HG03571 (cell line): ENCODE measurements around the gene TBCE.
"Not testable (repeated sequence)": the region's sequence is repeated elsewhere in the genome, so short reads cannot be mapped to it uniquely, and the experiment has no call there.

ENCODE experiments used
- ATAC-seq: cut with Tn5 transposase; IDR thresholded peaks from one replicate; pipeline ENCODE4 v1.9.1; 2021; ENCODE audit not compliant: unreplicated experiment

Gene TBCE

DNA sequence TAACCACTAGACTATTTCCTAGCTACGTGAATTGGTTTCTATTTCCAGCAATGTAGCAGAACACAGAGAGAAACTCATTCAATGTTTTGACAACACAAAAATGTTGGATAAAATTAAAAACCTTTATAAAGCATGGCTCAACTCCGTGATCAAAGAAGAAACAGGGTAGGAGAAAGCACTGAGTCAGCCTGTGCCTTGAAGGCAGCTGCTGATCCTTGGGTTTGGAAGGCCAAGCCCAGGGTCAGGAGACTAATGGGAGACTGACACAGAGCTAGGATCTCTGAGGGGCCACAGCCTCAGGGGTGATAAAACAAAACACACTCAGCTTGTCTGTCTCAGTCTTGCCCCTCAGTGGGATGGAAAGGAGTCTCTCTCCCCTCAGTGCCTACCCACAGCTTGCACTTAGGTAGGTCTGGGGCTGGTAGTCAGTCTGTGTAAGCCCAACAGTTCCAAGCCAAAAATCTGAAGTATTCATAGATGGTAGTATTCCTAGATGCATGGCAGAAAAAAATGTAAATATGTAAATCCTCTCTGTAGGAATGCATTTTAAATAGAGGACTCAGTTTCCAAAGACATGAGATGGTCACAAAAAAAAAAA lies 83.8 kb downstream of the TBCE start:
- ATAC-seq = no peak

- no peak for ATAC-seq
Observed at GRCh38 chr1:235454021-235454420, 86.8 kb downstream of the TBCE start.

DNA sequence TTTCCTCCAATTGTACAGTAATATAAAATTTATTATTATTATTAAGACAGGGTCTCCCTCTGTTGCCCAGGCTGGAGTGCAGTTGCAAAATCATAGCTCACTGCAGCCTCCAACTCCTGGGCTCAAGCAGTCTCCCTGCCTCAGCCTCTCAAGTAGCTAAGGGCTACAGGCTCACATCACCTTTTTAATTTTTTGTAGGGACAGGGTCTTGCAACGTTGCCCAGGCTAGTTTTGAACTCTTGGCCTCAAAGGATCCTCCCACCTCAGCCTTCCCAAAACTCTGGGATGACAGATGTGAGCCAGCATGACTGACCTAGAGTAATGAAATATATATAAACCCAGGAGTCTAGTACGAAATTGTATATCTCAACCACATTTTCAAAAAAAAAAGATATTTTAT lies 87.9 kb downstream of the TBCE start:
- no peak for ATAC-seq

DNA sequence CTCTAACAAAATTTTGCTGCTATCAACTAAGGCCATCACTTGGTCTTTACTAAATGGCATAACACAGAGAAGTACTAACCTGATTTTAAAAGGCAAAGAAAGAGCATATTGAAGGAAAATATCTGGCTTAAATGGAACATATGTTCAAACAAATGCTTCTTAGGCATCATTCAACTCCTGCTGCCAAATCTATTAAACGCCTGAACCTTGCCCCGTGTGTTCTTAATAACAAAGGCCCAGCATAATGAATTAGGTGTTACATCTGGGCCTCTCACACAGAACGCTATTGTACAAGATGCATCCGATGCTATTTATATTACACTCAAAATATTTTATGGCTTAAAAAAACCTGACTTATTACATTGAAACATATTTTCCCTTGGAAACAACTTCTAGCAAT lies 88.6 kb downstream of the TBCE start:
- no peak for ATAC-seq

DNA sequence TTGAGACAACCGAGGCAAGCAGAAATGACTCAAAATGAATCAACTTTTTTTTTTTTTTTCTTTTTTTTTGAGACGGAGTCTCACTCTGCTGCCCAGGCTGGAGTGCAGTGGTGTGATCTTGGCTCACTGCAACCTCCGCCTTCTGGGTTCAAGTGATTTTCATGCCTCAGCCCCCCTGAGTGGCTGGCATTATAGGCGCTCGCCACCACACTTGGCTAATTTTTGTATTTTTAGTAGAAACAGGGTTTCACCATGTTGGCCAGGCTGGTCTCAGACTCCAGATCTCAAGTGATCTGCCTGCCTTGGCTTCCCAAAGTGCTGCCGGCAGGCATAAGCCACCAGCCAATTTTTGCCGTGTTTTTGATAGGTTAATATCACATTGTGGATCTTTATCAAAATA lies 90.6 kb downstream of the TBCE start:
- not testable (repeated sequence) for ATAC-seq

- ATAC-seq = no peak
Observed at GRCh38 chr1:235460770-235461169, 93.5 kb downstream of the TBCE start.

DNA sequence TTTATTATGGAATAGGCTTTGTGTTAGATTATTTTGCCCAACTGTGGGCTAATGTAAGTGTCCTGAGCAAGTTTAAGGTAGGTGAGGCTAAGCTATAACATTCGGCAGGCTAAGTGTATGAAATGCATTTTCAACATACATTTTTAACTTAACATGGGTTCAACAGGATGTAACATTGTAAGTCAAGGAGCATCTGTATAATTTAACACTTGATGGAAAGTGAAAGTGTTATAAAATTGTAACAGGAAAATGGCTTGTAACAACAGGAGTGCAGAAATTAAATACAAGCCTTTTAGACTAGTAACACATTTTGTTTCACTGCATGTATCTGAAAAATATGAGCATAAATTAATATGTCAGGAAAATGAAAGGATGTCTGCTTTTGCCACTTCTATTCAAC lies 94.7 kb downstream of the TBCE start:
- ATAC-seq = no peak

- ATAC-seq = not testable (repeated sequence)
Observed at GRCh38 chr1:235462832-235463231, 95.6 kb downstream of the TBCE start.

- ATAC-seq = no peak
Observed at GRCh38 chr1:235465066-235465465, 97.8 kb downstream of the TBCE start.

DNA sequence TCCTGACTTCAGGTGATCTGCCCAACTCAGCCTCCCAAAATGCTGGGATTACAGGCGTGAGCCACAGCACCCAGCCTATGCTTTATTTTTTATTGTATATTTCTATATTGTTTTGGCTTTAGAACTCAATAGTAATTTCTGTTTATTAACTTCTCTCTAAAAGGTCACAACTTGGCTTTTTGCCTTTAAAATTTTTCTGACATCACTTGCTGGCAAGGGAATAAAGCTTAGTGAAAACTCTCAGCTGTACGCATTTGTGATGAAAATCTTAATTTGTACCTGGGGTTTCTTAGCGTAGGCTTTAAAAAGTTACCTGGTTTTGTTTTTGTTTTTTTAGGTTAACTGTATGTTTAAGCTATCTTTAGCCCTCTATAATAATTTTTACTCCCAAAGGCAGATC lies 100.8 kb downstream of the TBCE start:
- ATAC-seq = no peak

GRCh38 chr1:235468970-235469369 lies 101.7 kb downstream of the TBCE start:
- ATAC-seq = no peak

- not testable (repeated sequence) for ATAC-seq
Observed at GRCh38 chr1:235469897-235470296, 102.7 kb downstream of the TBCE start.

GRCh38 chr1:235470741-235471439 lies 103.7 kb downstream of the TBCE start:
- ATAC-seq = no peak

- no peak for ATAC-seq
Observed at GRCh38 chr1:235473806-235474205, 106.6 kb downstream of the TBCE start.

GRCh38 chr1:235483090-235483489 lies 115.9 kb downstream of the TBCE start:
- no peak for ATAC-seq

DNA sequence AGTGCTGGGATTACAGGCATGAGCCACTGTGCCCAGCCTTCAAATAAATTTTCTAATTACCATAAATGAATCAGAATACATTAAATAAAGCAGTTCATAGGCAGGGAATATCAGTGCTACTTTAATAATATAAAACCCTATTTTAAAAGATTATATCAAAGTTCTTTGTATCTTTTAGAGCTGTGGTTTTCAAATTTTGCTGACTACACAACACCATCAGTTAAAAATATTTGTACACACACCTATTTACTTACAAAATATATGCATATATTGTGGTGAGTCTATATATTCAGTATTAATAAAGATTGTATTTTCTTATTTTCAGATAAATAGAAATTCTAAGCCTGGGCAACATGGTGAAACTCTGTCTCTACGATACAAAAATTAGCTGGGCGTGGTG lies 118.3 kb downstream of the TBCE start:
- no peak for ATAC-seq

GRCh38 chr1:235486321-235486720 lies 119.1 kb downstream of the TBCE start:
- ATAC-seq = no peak

GRCh38 chr1:235491644-235492043 lies 124.4 kb downstream of the TBCE start:
- ATAC-seq = no peak

GRCh38 chr1:235494531-235494930 lies 127.3 kb downstream of the TBCE start:
- no peak for ATAC-seq

DNA sequence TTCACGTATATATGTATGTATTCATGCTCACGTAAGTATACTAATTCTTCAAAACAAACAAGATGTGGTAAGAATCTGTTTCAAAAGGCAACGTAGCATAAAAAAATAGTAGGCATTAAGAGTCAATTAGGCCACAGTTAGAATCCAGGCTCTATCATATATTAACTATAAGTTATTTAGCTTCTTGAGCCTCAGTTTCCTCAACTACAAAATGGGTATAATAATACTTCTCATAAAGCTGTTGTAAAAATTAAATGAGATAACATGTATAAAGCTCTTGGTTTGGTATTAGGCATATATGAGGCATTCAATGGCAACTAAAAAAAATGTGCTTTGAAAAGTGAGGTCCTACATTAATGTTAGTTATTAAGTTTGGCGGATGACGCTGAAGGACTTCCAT lies 127.8 kb downstream of the TBCE start:
- ATAC-seq = no peak

DNA sequence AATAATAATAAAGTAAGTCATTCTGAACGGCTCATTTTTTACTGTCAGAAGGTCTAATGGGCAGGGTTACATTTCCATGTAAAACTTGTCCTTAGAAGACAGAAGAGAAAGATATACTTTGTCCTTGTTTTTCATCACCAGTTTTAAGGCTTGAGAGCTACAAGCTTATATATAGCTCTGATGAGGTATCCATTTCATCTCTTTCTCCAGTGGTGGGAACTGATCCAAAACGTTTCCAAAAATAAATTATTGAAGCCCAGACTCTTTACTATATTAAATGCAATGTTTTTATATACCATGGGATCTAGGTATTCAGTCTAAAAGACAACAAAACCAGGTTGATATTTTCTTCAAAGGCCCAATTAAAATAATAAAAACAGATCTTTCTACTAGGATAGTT lies 128.3 kb downstream of the TBCE start:
- ATAC-seq = no peak

GRCh38 chr1:235500971-235501540 lies 133.8 kb downstream of the TBCE start:
- ATAC-seq = no peak
